Stimulated activated CD8-positive, alpha-beta memory T cell treated with anti-CD3 and anti-CD28 coated beads, Interleukin-7, amount 100 ng/mL, for 4 hours (primary cell): Measurements from ENCODE around the gene DPY19L3.
A peak's percentile ranks its signal among the peaks of the same experiment; 100 is the strongest.
"Not testable (repeated sequence)": the region's sequence is repeated elsewhere in the genome, so short reads cannot be mapped to it uniquely, and the experiment has no call there.

ENCODE experiments used
- DNase-seq, 2 donors: peaks; one replicate each; pipeline ENCODE4 v3.0.0-alpha.2; 2020; ENCODE audit warnings: low read depth in 2 of 2

Gene DPY19L3

GRCh38 chr19:32498648-32499200, 93.2 kb downstream of the DPY19L3 start:
- peak; percentile 8 to 16 for DNase-seq

- not testable (repeated sequence) for DNase-seq
Measured at GRCh38 chr19:32512498-32512897, 106.9 kb downstream of the DPY19L3 start.

- no peak for DNase-seq
Measured at GRCh38 chr19:32519023-32519422, 113.5 kb downstream of the DPY19L3 start.

DNA sequence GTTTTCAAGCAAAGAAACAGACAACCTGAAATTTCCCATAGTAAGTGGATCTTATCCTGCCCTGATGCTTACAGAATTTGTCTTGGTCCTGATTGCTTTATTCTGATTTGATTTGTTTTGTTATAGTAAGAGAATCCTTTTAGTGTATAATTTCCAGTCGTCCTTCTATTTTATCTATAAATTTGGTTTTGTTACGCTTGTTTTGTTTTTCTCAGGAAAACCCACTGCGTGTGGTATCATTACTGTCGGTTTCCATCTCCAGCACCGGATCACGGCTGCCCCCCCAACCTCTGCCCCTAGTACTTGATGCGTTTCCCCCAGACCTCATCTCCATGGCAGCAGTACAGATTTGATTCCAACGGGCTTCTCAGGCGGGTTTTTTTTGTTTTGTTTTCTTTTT, 117.4 kb downstream of the DPY19L3 start:
- DNase-seq = no peak

GRCh38 chr19:32526895-32527294, 121.3 kb downstream of the DPY19L3 start:
- DNase-seq = no peak

GRCh38 chr19:32530773-32531172, 125.2 kb downstream of the DPY19L3 start:
- DNase-seq = no peak

DNA sequence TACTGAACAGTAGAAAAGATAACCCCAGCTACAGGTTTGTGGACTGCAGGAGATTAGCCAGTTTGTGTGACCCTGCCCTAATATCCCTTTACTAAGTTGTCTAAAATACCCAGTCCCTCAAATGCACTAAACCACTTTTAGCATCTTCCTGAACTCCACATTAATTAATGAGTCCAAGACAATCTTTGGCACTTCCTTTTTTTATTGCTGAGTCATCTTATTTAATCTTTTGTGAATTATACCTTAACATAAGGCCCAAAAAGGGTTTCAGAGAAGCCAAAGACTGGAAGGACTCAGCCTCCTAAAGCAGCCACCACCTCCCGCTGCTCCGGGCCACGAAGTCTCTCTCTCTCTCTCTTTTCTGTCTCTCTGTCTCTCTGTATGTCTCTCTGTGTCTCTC, 126.7 kb downstream of the DPY19L3 start:
- no peak for DNase-seq
